GM19438 (cell line): ENCODE measurements around the gene PSKH1.
"Not testable (repeated sequence)": the region's sequence is repeated elsewhere in the genome, so short reads cannot be mapped to it uniquely, and the experiment has no call there.

Source experiments
- ATAC-seq: cut with Tn5 transposase; IDR thresholded peaks from one replicate; pipeline ENCODE4 v1.9.1; 2021; ENCODE audit warnings: low read depth; ENCODE audit not compliant: unreplicated experiment

Gene PSKH1

GRCh38 chr16:67936880-67937605 lies 44.0 kb downstream of the PSKH1 start:
- ATAC-seq, result peak; percentile 51

GRCh38 chr16:67937713-67938112 lies 44.7 kb downstream of the PSKH1 start:
- ATAC-seq, result not testable (repeated sequence)

- ATAC-seq, result no peak
Measured at GRCh38 chr16:67939507-67940445, 46.7 kb downstream of the PSKH1 start.

GRCh38 chr16:67940446-67941089 lies 47.5 kb downstream of the PSKH1 start:
- ATAC-seq, result no peak

- no peak for ATAC-seq
Measured at GRCh38 chr16:67941469-67942199, 48.6 kb downstream of the PSKH1 start.

GRCh38 chr16:67942200-67942509 lies 49.1 kb downstream of the PSKH1 start:
- no peak for ATAC-seq

- no peak for ATAC-seq
Measured at GRCh38 chr16:67942510-67943255, 49.6 kb downstream of the PSKH1 start.

- ATAC-seq, result no peak
Measured at GRCh38 chr16:67943256-67943618, 50.2 kb downstream of the PSKH1 start.

GRCh38 chr16:67943619-67944504 lies 50.8 kb downstream of the PSKH1 start, which contains the start of gene LCAT:
TSS of gene LCAT (minus strand) at chr16:67944120. CDS start at chr16:67944101, 19 bp downstream.
- no peak for ATAC-seq

GRCh38 chr16:67944690-67945391 lies 51.8 kb downstream of the PSKH1 start:
- no peak for ATAC-seq

- no peak for ATAC-seq
Measured at GRCh38 chr16:67945392-67945933, 52.4 kb downstream of the PSKH1 start.

GRCh38 chr16:67946128-67946569 lies 53.1 kb downstream of the PSKH1 start:
- ATAC-seq, result no peak

- ATAC-seq, result no peak
Measured at GRCh38 chr16:67946966-67947558, 54.0 kb downstream of the PSKH1 start.

GRCh38 chr16:67948015-67948414 lies 55.0 kb downstream of the PSKH1 start:
- no peak for ATAC-seq

- ATAC-seq, result no peak
Measured at GRCh38 chr16:67949645-67950044, 56.6 kb downstream of the PSKH1 start.

GRCh38 chr16:67950335-67950843 lies 57.3 kb downstream of the PSKH1 start:
- no peak for ATAC-seq

GRCh38 chr16:67951485-67951884 lies 58.4 kb downstream of the PSKH1 start:
- no peak for ATAC-seq
